Measurements from ENCODE around the gene CHST12.
A peak's percentile ranks its signal among the peaks of the same experiment; 100 is the strongest.

CHST12 gene

DNA sequence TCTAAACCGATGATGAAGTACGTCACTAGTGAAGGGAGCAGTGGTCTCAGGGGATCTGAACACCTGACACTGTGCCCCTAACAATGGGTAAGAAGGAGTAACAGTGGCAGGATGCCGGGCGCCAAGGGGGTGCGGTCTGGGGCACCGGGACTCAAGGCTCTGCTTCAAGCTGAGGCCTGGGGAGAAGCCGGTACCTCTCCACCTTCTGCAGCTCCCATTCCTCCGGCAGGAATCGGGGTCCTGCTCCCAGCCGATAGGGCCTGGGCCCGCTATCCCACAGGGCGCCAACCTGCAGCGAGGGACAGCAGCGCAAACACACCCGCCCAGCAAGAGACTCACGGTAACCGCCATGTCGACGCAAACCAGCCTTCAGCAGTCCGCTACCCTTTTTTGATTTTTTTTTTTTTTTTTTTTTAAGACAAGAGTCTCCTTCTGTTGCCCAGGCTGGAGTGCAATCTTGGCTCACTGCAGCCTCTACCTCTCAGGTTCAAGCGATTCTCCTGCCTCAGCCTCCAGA, 8.8 kb upstream of the CHST12 start:
- H3K4me3 ChIP-seq (ENCODE audit: low read length): no peak overlapping the region
- no peak for DNase-seq (ENCODE audit: low read depth)
- TF ChIP-seq, protein P1, sequence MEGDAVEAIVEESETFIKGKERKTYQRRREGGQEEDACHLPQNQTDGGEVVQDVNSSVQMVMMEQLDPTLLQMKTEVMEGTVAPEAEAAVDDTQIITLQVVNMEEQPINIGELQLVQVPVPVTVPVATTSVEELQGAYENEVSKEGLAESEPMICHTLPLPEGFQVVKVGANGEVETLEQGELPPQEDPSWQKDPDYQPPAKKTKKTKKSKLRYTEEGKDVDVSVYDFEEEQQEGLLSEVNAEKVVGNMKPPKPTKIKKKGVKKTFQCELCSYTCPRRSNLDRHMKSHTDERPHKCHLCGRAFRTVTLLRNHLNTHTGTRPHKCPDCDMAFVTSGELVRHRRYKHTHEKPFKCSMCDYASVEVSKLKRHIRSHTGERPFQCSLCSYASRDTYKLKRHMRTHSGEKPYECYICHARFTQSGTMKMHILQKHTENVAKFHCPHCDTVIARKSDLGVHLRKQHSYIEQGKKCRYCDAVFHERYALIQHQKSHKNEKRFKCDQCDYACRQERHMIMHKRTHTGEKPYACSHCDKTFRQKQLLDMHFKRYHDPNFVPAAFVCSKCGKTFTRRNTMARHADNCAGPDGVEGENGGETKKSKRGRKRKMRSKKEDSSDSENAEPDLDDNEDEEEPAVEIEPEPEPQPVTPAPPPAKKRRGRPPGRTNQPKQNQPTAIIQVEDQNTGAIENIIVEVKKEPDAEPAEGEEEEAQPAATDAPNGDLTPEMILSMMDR (IDR thresholded peaks at IDR 0.05; ENCODE audit: insufficient read depth, low read depth, low read length, missing control alignments): no peak

DNA sequence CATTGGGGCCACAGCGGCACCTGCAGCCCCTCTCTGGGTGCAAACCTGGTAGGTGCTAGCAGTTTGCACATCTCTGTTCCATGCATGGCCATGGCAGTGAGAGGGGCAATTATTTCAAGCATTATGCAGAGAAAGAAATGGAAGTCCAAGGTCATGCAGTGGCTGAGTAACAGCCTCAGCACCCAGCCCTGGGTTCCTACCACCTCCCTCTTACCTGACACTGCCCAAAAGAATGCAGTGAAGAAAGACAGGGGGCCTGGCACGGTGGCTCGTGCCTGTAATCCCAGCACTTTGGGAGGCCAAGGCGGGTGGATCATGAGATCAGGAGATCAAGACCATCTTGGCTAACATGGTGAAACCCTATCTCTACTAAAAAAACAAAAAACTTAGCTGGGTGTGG, 4.9 kb upstream of the CHST12 start:
- H3K4me3 ChIP-seq (ENCODE audit: low read length): no peak overlapping the region
- TF ChIP-seq, protein P1 (IDR thresholded peaks at IDR 0.05; ENCODE audit: insufficient read depth, low read depth, low read length, missing control alignments): no peak
- DNase-seq (ENCODE audit: low read depth): no peak

GRCh38 chr7:2399848-2400587, 3.4 kb upstream of the CHST12 start:
- DNase-seq (ENCODE audit: low read depth): peak; percentile 79
- TF ChIP-seq, protein P1 (IDR thresholded peaks at IDR 0.05; ENCODE audit: insufficient read depth, low read depth, low read length, missing control alignments): no peak
- H3K4me3 ChIP-seq (ENCODE audit: low read length): no peak overlapping the region

DNA sequence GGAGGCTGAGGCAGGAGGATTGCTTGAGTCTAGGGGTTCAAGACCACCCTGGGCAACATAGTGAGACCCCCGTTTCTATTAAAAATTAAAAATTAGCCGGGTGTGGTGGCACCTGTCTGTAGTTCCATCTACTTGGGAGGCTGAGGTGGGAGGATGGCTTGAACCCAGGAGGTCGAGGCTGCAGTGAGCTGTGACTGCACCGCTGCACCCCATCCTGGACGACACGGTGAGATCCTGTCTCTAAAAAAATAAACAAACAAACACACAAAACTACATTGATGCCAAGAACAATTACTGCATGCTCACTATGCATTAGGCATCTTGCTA, 761 bp upstream of the CHST12 start:
- DNase-seq (ENCODE audit: low read depth): no peak
- TF ChIP-seq, protein P1 (IDR thresholded peaks at IDR 0.05; ENCODE audit: insufficient read depth, low read depth, low read length, missing control alignments): no peak
- peak overlapping the region; percentile 72 for H3K4me3 ChIP-seq (ENCODE audit: low read length)

GRCh38 chr7:2403718-2404648, 572 bp downstream of the CHST12 start:
- TF ChIP-seq, protein P1 (IDR thresholded peaks at IDR 0.05; ENCODE audit: insufficient read depth, low read depth, low read length, missing control alignments): no peak
- peak overlapping the region; percentile 67 for H3K4me3 ChIP-seq (ENCODE audit: low read length)
- DNase-seq (ENCODE audit: low read depth): peak; percentile 34

GRCh38 chr7:2404714-2405119, 1.3 kb downstream of the CHST12 start:
- TF ChIP-seq, protein P1 (IDR thresholded peaks at IDR 0.05; ENCODE audit: insufficient read depth, low read depth, low read length, missing control alignments): no peak
- no peak for DNase-seq (ENCODE audit: low read depth)
- peak overlapping the region; percentile 67 for H3K4me3 ChIP-seq (ENCODE audit: low read length)

Measured in epithelial cell of esophagus (primary cell).